Fibroblast of lung (primary cell): ENCODE measurements around the gene STAM. TPM values are rescaled to one million over a fixed set of nuclear protein-coding genes. Genes with fewer than 3 reads are reported as not detected.

ENCODE experiments used
- DNase-seq, 2 donors: peaks; one replicate each; pipeline versions ENCODE4 v3.0.0 to v3.0.0-alpha.2; 2010; ENCODE audit warnings: low read depth in 2 of 2
- H2AFZ ChIP-seq: 2 replicates; pipeline ENCODE4 v1.5.1; 2012; ENCODE audit warnings: low read length, control low read depth, inconsistent platforms
- H3K27ac ChIP-seq: 2 replicates; pipeline ENCODE4 v1.5.1; 2011; ENCODE audit warnings: low read length, control low read depth; ENCODE audit not compliant: insufficient read depth
- H3K27me3 ChIP-seq: 2 replicates; pipeline ENCODE4 v1.5.1; 2011; ENCODE audit warnings: mild to moderate bottlenecking, low read length; ENCODE audit not compliant: control insufficient read depth, insufficient read depth
- H3K36me3 ChIP-seq: 2 replicates; pipeline ENCODE4 v1.5.1; 2011; ENCODE audit warnings: low read length; ENCODE audit not compliant: control insufficient read depth, insufficient read depth
- H3K4me1 ChIP-seq: 2 replicates; pipeline ENCODE4 v1.5.1; 2011; ENCODE audit warnings: low read length; ENCODE audit not compliant: control insufficient read depth, insufficient read depth; ENCODE audit errors: extremely low read depth
- H3K4me2 ChIP-seq: 2 replicates; pipeline ENCODE4 v1.5.1; 2011; ENCODE audit warnings: low read length, control low read depth; ENCODE audit not compliant: insufficient read depth; ENCODE audit errors: extremely low read depth
- H3K4me3 ChIP-seq, 4 experiments: fragments of 200-600 bp in 1 of 4; sonication (generic) in 1 of 4; replicated peaks in 1 of 4; 2 replicates each; pipeline ENCODE4 v1.5.1; 2011 to 2016; ENCODE audit warnings: low read length in 4 of 4, low read depth in 3 of 4, mild to moderate bottlenecking in 3 of 4, control low read depth in 2 of 4, inconsistent platforms in 1 of 4, mixed read lengths in 1 of 4; ENCODE audit not compliant: insufficient read depth in 1 of 4; ENCODE audit errors: control extremely low read depth in 1 of 4
- H3K79me2 ChIP-seq: 2 replicates; pipeline ENCODE4 v1.5.1; 2012; ENCODE audit warnings: mild to moderate bottlenecking, low read length, inconsistent platforms; ENCODE audit not compliant: control insufficient read depth, insufficient read depth
- H3K9ac ChIP-seq: 2 replicates; pipeline ENCODE4 v1.5.1; 2011; ENCODE audit warnings: mild to moderate bottlenecking, low read length, control low read depth; ENCODE audit not compliant: insufficient read depth
- H3K9me3 ChIP-seq: 2 replicates; pipeline ENCODE4 v1.5.1; 2012; ENCODE audit warnings: low read depth, low read length; ENCODE audit not compliant: control insufficient read depth, insufficient read depth
- H4K20me1 ChIP-seq: 2 replicates; pipeline ENCODE4 v1.5.1; 2011; ENCODE audit warnings: low read length; ENCODE audit not compliant: control insufficient read depth, insufficient read depth; ENCODE audit errors: extremely low read depth
- CTCF ChIP-seq, 2 donors: IDR thresholded peaks in 1 of 2; conservative IDR thresholded peaks in 1 of 2; 1 replicate in 1 of 2; 2 replicates in 1 of 2; pipeline ENCODE4 v1.5.1; 2011 to 2012; ENCODE audit warnings: low read length in 2 of 2, control low read depth in 1 of 2, inconsistent platforms in 1 of 2, low read depth in 1 of 2, mild to moderate bottlenecking in 1 of 2
- EZH2 ChIP-seq: IDR thresholded peaks from 2 replicates; pipeline ENCODE4 v1.5.1; 2012; ENCODE audit warnings: low read length, control low read depth, mild to moderate bottlenecking; ENCODE audit errors: missing control alignments
- polyA plus RNA-seq, 2 donors: library from polyadenylated mRNA; depleted of rRNA in 1 of 2; stranded (reverse) in 1 of 2; unstranded in 1 of 2; fragments of >200 nt; gene quantifications; 2 replicates each; pipeline ENCODE4 v1.2.1, GENCODE V29; 2011 to 2012; ENCODE audit warnings: missing spikeins in 1 of 2
- total RNA-seq: library from RNA; depleted of rRNA; stranded (reverse); fragments of >200 nt; gene quantifications from 2 replicates; pipeline ENCODE4 v1.2.1, GENCODE V29; 2014

The STAM gene
- total and polyA plus RNA-seq, 2 donors (not counting 1 experiment from before 2014, with no cell fraction given), result 27.9 to 48.7 TPM

GRCh38 chr10:17644485-17644943, 563 bp downstream of the STAM start:
- Histone ChIP-seq H3K4me3 (peak overlapping the region; percentile 82 to 100 (median 95)), H3K9me3 (no peaks in the 10 kb centered on the region), H3K79me2 (peaks cover 67% of the 10 kb centered on the region), H3K36me3 (no peaks in the 10 kb centered on the region), H3K27ac (peak overlapping the region; percentile 98), H3K4me1 (peaks cover 3% of the 10 kb centered on the region), H3K4me2 (peak overlapping the region; percentile 92), H4K20me1 (no peaks in the 10 kb centered on the region), H2AFZ (peak overlapping the region; percentile 91), H3K27me3 (no peaks in the 10 kb centered on the region), H3K9ac (peak overlapping the region; percentile 93)
- DNase-seq, result peak in 1 of 2 donors; percentile 55
- TF ChIP-seq CTCF (conservative IDR thresholded peaks at IDR 0.05 in 1 of 2, IDR thresholded peaks at IDR 0.05 in 1 of 2; ENCODE audit: low read depth in 1 of 2, low read length in 2 of 2), result no peak
- TF ChIP-seq EZH2, result no peak

GRCh38 chr10:17645621-17646345, 1.8 kb downstream of the STAM start:
- Histone ChIP-seq H3K27me3 (no peaks in the 10 kb centered on the region), H3K9ac (no peak overlapping the region), H3K4me3 (peak overlapping the region; percentile 82 to 100 (median 95)), H2AFZ (no peak overlapping the region), H3K79me2 (peaks cover 78% of the 10 kb centered on the region), H3K4me1 (peaks cover 3% of the 10 kb centered on the region), H4K20me1 (no peaks in the 10 kb centered on the region), H3K9me3 (no peaks in the 10 kb centered on the region), H3K4me2 (peak overlapping the region; percentile 92), H3K36me3 (no peaks in the 10 kb centered on the region), H3K27ac (no peak overlapping the region)
- DNase-seq, result no peak
- TF ChIP-seq CTCF (conservative IDR thresholded peaks at IDR 0.05 in 1 of 2, IDR thresholded peaks at IDR 0.05 in 1 of 2; ENCODE audit: low read depth in 1 of 2, low read length in 2 of 2) (no peak), EZH2 (no peak)

GRCh38 chr10:17647326-17647725, 3.4 kb downstream of the STAM start:
- Histone ChIP-seq H3K27me3 (no peaks in the 10 kb centered on the region), H3K9ac (no peak overlapping the region), H3K9me3 (no peaks in the 10 kb centered on the region), H4K20me1 (no peaks in the 10 kb centered on the region), H3K4me3 (no peak overlapping the region), H2AFZ (no peak overlapping the region), H3K4me1 (peaks cover 3% of the 10 kb centered on the region), H3K4me2 (no peak overlapping the region), H3K79me2 (peaks cover 88% of the 10 kb centered on the region), H3K27ac (no peak overlapping the region), H3K36me3 (no peaks in the 10 kb centered on the region)
- DNase-seq, result peak in 1 of 2 donors; percentile 35
- TF ChIP-seq CTCF (conservative IDR thresholded peaks at IDR 0.05 in 1 of 2, IDR thresholded peaks at IDR 0.05 in 1 of 2; ENCODE audit: low read depth in 1 of 2, low read length in 2 of 2) (no peak), EZH2 (no peak)
